22Rv1 (cell line): ENCODE measurements around the gene TK2.

ENCODE experiments used
- ZFX ChIP-seq: fragments of 450-650 bp; IDR thresholded peaks from 2 replicates; pipeline ENCODE4 v1.6.1; 2017; ENCODE audit warnings: antibody characterized with exemption, borderline replicate concordance
- TF ChIP-seq, protein P1 (sequence below): fragments of 450-650 bp; IDR thresholded peaks from 2 replicates; pipeline ENCODE4 v1.5.1; 2017; ENCODE audit warnings: mild to moderate bottlenecking

- TF ChIP-seq, protein P1, sequence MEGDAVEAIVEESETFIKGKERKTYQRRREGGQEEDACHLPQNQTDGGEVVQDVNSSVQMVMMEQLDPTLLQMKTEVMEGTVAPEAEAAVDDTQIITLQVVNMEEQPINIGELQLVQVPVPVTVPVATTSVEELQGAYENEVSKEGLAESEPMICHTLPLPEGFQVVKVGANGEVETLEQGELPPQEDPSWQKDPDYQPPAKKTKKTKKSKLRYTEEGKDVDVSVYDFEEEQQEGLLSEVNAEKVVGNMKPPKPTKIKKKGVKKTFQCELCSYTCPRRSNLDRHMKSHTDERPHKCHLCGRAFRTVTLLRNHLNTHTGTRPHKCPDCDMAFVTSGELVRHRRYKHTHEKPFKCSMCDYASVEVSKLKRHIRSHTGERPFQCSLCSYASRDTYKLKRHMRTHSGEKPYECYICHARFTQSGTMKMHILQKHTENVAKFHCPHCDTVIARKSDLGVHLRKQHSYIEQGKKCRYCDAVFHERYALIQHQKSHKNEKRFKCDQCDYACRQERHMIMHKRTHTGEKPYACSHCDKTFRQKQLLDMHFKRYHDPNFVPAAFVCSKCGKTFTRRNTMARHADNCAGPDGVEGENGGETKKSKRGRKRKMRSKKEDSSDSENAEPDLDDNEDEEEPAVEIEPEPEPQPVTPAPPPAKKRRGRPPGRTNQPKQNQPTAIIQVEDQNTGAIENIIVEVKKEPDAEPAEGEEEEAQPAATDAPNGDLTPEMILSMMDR = no peak
- no peak for TF ChIP-seq ZFX
These were observed 33.5 kb downstream of the TK2 start for GRCh38 chr16:66516509-66516807.
